ENCODE data around the gene ZNF48.
A peak's percentile ranks its signal among the peaks of the same experiment; 100 is the strongest.

ZNF48 gene

DNA sequence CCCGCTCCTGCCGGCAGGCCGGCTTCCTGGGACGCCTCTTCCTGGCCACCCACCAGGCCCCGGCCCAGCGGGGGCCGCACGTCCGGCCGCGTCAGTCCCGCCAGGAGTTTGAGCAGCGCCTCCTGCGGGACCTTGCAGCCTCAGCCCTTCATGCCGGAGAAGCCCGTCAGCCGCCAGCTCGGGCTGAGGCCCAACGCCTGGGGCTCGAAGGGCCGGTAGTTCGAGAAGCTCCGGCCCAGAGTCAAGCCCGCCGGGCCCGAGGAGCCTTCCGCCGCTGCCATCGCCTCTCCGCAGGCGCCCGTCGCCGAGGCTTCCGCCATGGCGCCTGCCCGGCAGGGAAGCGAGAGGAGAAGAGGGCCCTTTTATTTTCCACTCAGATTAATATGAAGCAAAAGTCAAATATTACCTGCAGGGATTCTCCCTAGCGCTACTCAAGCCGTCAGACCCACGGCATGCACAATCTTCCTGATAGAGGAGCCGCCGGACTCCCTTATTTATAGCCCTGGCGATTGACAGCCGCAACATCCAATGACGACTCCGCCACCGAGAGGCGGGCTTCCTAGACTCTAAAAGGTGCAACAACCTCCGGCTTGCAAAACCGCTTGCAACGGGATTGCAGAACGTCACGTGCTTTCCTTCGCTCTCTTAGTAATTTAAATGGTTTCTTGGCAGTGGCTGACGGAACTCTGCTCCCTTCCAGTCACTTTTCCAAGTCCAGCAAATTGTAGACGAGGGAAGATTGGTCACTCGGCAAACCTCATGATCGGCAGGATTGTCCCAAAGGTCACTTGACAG is 50.4 kb downstream of the ZNF48 start, which contains the start of gene SEPHS2:
Gene SEPHS2 (minus strand): TSS at position 467 of the 795 bp plus-strand sequence. CDS start 147 bp downstream, at position 320.
- peaks cover 42% of the 10 kb centered on the region for H3K4me1 Mint-ChIP-seq (ENCODE audit: low read depth)
- H3K9me3 Mint-ChIP-seq: no peaks in the 10 kb centered on the region
- H3K27ac Mint-ChIP-seq: peak within 1 kb of the TSS; percentile 93
- no peaks in the 10 kb centered on the region for H3K27me3 Mint-ChIP-seq
- H3K36me3 Mint-ChIP-seq (ENCODE audit: low read depth): peaks cover 23% of the 10 kb centered on the region
- H3K4me3 Mint-ChIP-seq: peak within 1 kb of the TSS; percentile 94

DNA sequence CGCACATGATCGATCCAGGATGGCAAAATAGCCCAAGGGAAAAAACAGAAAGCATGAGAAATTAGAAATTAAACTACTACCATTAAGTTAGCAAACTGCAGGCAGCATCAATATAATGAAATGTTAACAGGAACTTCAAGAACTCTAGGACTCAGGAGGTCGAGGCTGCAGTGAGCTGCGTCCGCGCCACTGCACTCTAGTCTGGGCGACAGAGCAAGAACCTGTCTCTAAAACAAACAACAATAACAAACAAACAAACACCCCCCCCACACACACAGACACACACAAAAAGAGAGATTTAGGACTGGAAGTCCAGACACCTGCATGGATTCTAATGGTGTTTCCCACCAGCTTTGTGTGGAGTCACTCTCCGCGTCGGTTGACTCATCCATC is 51.0 kb downstream of the ZNF48 start:
- Mint-ChIP-seq H3K27ac (peak overlapping the region; percentile 93), H3K36me3 (ENCODE audit: low read depth) (peaks cover 23% of the 10 kb centered on the region), H3K4me1 (ENCODE audit: low read depth) (peaks cover 45% of the 10 kb centered on the region), H3K27me3 (no peaks in the 10 kb centered on the region), H3K9me3 (no peaks in the 10 kb centered on the region), H3K4me3 (peak overlapping the region; percentile 94)

DNA sequence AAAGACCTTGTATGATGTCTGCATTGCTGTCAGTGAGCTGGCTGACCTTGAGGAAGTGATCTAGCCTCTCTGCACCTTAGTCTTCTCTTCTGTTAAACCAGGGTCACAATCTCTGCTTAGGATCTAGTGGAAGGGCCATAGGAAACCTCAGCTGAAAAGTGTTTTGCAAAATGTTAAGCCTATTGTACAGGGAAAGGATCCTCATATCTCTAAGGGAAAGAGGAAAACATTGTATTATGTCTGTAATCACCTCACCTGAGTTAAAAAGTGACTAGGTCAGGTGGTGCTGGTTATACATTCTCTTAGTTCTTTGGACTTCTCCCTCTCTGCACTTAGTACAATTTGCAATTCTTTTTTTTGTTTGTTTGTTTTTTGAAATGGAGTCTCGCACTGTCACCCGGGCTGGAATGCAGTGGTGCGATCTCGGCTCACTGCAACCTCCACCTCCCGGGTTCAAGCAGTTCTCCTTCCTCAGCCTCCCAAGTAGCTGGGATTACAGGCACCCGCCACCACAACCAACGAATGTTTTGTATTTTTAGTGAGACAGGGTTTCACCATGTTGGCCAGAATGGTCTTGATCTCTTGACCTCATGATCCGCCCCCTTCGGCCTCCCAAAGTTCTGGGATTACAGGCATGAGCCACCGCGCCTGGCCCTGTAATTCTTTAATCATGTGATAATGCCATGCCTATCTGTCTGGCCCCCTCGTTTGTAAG is 52.4 kb downstream of the ZNF48 start:
- Mint-ChIP-seq H3K27ac (no peak overlapping the region), H3K4me3 (no peak overlapping the region)

GRCh38 chr16:30449116-30449435 is 53.9 kb downstream of the ZNF48 start:
- peaks cover 41% of the 10 kb centered on the region for H3K4me1 Mint-ChIP-seq (ENCODE audit: low read depth)
- H3K36me3 Mint-ChIP-seq (ENCODE audit: low read depth): peaks cover 11% of the 10 kb centered on the region
- no peaks in the 10 kb centered on the region for H3K27me3 Mint-ChIP-seq
- no peak overlapping the region for H3K4me3 Mint-ChIP-seq
- H3K9me3 Mint-ChIP-seq: no peaks in the 10 kb centered on the region
- H3K27ac Mint-ChIP-seq: no peak overlapping the region

More for the DNA sequence above, 52.4 kb downstream of the ZNF48 start:
- Mint-ChIP-seq H3K36me3 (ENCODE audit: low read depth) (peaks cover 23% of the 10 kb centered on the region), H3K9me3 (no peaks in the 10 kb centered on the region), H3K27me3 (no peaks in the 10 kb centered on the region), H3K4me1 (ENCODE audit: low read depth) (peaks cover 50% of the 10 kb centered on the region)

All from stimulated activated naive CD8-positive, alpha-beta T cell treated with anti-CD3 and anti-CD28 coated beads, Interleukin-15, Interleukin-2, amounts not matched to agents 100 ng/mL and 50 ng/mL, for 24 hours (primary cell).